GM21526 (cell line): ENCODE results near the gene TLK1.

Experiments
- ATAC-seq: cut with Tn5 transposase; IDR thresholded peaks from one replicate; pipeline ENCODE4 v1.9.1; 2021; ENCODE audit warnings: moderate library complexity; ENCODE audit not compliant: unreplicated experiment, low FRiP score

TLK1 gene

GRCh38 chr2:171160119-171160955 lies at the start of gene TLK1:
Gene TLK1 (minus strand): TSS chr2:171160893. CDS start chr2:171160428, 465 bp downstream.
- ATAC-seq, result peak; percentile 48

- ATAC-seq, result no peak
Measured at GRCh38 chr2:171210216-171210863, 49.6 kb upstream of the TLK1 start.

- ATAC-seq, result no peak
Measured at GRCh38 chr2:171208657-171209056, 48.0 kb upstream of the TLK1 start.

GRCh38 chr2:171206422-171207115 lies 45.9 kb upstream of the TLK1 start:
- ATAC-seq, result no peak

GRCh38 chr2:171205551-171205950 lies 44.9 kb upstream of the TLK1 start:
- no peak for ATAC-seq

GRCh38 chr2:171201767-171202166 lies 41.1 kb upstream of the TLK1 start:
- ATAC-seq, result no peak

- no peak for ATAC-seq
Measured at GRCh38 chr2:171201271-171201670, 40.6 kb upstream of the TLK1 start.

- no peak for ATAC-seq
Measured at GRCh38 chr2:171200469-171200868, 39.8 kb upstream of the TLK1 start.

- no peak for ATAC-seq
Measured at GRCh38 chr2:171191021-171191420, 30.3 kb upstream of the TLK1 start.

GRCh38 chr2:171187819-171188218 lies 27.1 kb upstream of the TLK1 start:
- no peak for ATAC-seq

- ATAC-seq, result no peak
Measured at GRCh38 chr2:171187177-171187576, 26.5 kb upstream of the TLK1 start.

GRCh38 chr2:171185941-171186340 lies 25.2 kb upstream of the TLK1 start:
- ATAC-seq, result no peak

GRCh38 chr2:171185165-171185818 lies 24.6 kb upstream of the TLK1 start:
- no peak for ATAC-seq

GRCh38 chr2:171181064-171182049 lies 20.7 kb upstream of the TLK1 start:
- ATAC-seq, result no peak

- ATAC-seq, result peak; percentile 64
Measured at GRCh38 chr2:171180229-171180930, 19.7 kb upstream of the TLK1 start.

- no peak for ATAC-seq
Measured at GRCh38 chr2:171178993-171179392, 18.3 kb upstream of the TLK1 start.

GRCh38 chr2:171176516-171176915 lies 15.8 kb upstream of the TLK1 start:
- no peak for ATAC-seq

- no peak for ATAC-seq
Measured at GRCh38 chr2:171174075-171174474, 13.4 kb upstream of the TLK1 start.

GRCh38 chr2:171173087-171173486 lies 12.4 kb upstream of the TLK1 start:
- no peak for ATAC-seq
